HCT116 (cell line): ENCODE measurements around the gene ANKRD24. TPM values are rescaled to one million over a fixed set of nuclear protein-coding genes. Genes with fewer than 3 reads are reported as not detected.

ENCODE experiments used
- ATAC-seq: fragments of 200-7000 bp; cut with Tn5 transposase; 2 replicates; pipeline ENCODE4 v1.9.1; 2020; ENCODE audit warnings: mild to moderate bottlenecking, moderate library complexity
- BruUV-seq: library from RNA; stranded (reverse); fragments of 400-500 nt; replicated peaks from 2 replicates; lab custom pipeline; 2021; lab: Mats Ljungman, UMichigan
- CTCF ChIA-PET: fragments of 300-600 bp; sonication (Branson Sonifier 250); formaldehyde crosslinking; loops from one replicate; lab custom pipeline; 2021; ENCODE audit warnings: antibody characterized with exemption; lab: Charles Lee
- POLR2A ChIA-PET: fragments of 300-600, 350-600 bp; sonication (Branson Sonifier 250); formaldehyde crosslinking; loops from one replicate; lab custom pipeline; 2021; ENCODE audit warnings: antibody characterized with exemption; lab: Charles Lee
- RAD21 ChIA-PET, 2 experiments: fragments of 300-600 bp; sonication (Branson Sonifier 250); formaldehyde crosslinking; loops; one replicate each; lab custom pipeline; 2023; ENCODE audit warnings: low total read pairs in 2 of 2; ENCODE audit not compliant: uncharacterized antibody in 2 of 2, unreplicated experiment in 2 of 2, low non-redundant PET in 1 of 2; lab: Charles Lee
- DNase-seq: peaks from one replicate; pipeline ENCODE4 v3.0.0-alpha.2; 2010; ENCODE audit warnings: low read depth, low spot score
- H2AFZ ChIP-seq: fragments of 200-600 bp; shearing (Covaris generic), sonication (generic); 2 replicates; pipeline ENCODE4 v1.6.1; 2017; ENCODE audit warnings: low read depth, mixed run types, mixed read lengths, antibody characterized with exemption, low read length; ENCODE audit not compliant: poor library complexity, severe bottlenecking
- H3K27ac ChIP-seq: 2 replicates; pipeline ENCODE4 v1.5.1; 2012; ENCODE audit warnings: low read depth, low read length
- H3K27me3 ChIP-seq: fragments of 200-600 bp; sonication (generic); 2 replicates; pipeline ENCODE4 v1.6.1; 2016; ENCODE audit warnings: mixed run types, low read length, mixed read lengths; ENCODE audit not compliant: insufficient read depth
- H3K36me3 ChIP-seq, 2 experiments: fragments of 200-500 bp in 1 of 2; fragments of 200-600 bp in 1 of 2; sonication (Bioruptor generic) in 1 of 2; sonication (generic) in 1 of 2; 2 replicates each; pipeline versions ENCODE4 v1.5.1 to v1.6.1; 2014 to 2016; ENCODE audit warnings: low read length in 2 of 2, inconsistent platforms in 1 of 2, mixed read lengths in 1 of 2, mixed run types in 1 of 2; ENCODE audit not compliant: insufficient read depth in 2 of 2, control insufficient read depth in 1 of 2
- H3K4me1 ChIP-seq, 2 experiments: fragments of 200-600 bp in 1 of 2; sonication (generic) in 1 of 2; 2 replicates each; pipeline versions ENCODE4 v1.5.1 to v1.6.1; 2012 to 2017; ENCODE audit warnings: low read length in 2 of 2, inconsistent platforms in 1 of 2, mild to moderate bottlenecking in 1 of 2, mixed read lengths in 1 of 2, mixed run types in 1 of 2, moderate library complexity in 1 of 2; ENCODE audit not compliant: insufficient read depth in 2 of 2, control insufficient read depth in 1 of 2
- H3K4me2 ChIP-seq: fragments of 200-600 bp; sonication (generic); 2 replicates; pipeline ENCODE4 v1.6.1; 2017; ENCODE audit warnings: mixed run types, low read length, mixed read lengths
- H3K4me3 ChIP-seq, 2 experiments: fragments of 200-600 bp in 1 of 2; sonication (generic) in 1 of 2; replicated peaks in 1 of 2; 2 replicates each; pipeline ENCODE4 v1.5.1; 2011 to 2016; ENCODE audit warnings: low read length in 2 of 2, control low read depth in 1 of 2, low read depth in 1 of 2, mild to moderate bottlenecking in 1 of 2, mixed read lengths in 1 of 2, mixed run types in 1 of 2
- H3K79me2 ChIP-seq: fragments of 200-600 bp; sonication (generic); 2 replicates; pipeline ENCODE4 v1.6.1; 2017; ENCODE audit warnings: mild to moderate bottlenecking, mixed run types, low read length, moderate library complexity, mixed read lengths; ENCODE audit not compliant: insufficient read depth
- H3K9ac ChIP-seq: fragments of 200-600 bp; sonication (generic); 2 replicates; pipeline ENCODE4 v1.6.1; 2016; ENCODE audit warnings: low read length, mixed read lengths
- H3K9me2 ChIP-seq: fragments of 200-600 bp; sonication (generic), shearing (Covaris generic); 2 replicates; pipeline ENCODE4 v1.6.1; 2017; ENCODE audit warnings: mixed run types, mild to moderate bottlenecking, moderate library complexity; ENCODE audit not compliant: insufficient read depth
- H3K9me3 ChIP-seq, 2 experiments: fragments of 200-500 bp in 1 of 2; fragments of 200-600 bp in 1 of 2; sonication (Bioruptor generic) in 1 of 2; sonication (generic) in 1 of 2; 2 replicates each; pipeline ENCODE4 v1.6.1; 2014 to 2017; ENCODE audit warnings: low read length in 2 of 2, mixed read lengths in 2 of 2, inconsistent platforms in 1 of 2, low read depth in 1 of 2, mild to moderate bottlenecking in 1 of 2, mixed run types in 1 of 2, moderate library complexity in 1 of 2; ENCODE audit not compliant: control insufficient read depth in 1 of 2, insufficient read depth in 1 of 2
- H4K20me1 ChIP-seq: fragments of 200-600 bp; sonication (generic), shearing (Covaris generic); 2 replicates; pipeline ENCODE4 v1.6.1; 2017; ENCODE audit warnings: mixed run types, mild to moderate bottlenecking, moderate library complexity; ENCODE audit not compliant: insufficient read depth
- ATF3 ChIP-seq: IDR thresholded peaks from 2 replicates; pipeline ENCODE4 v1.6.1; 2012
- EZH2 ChIP-seq: fragments of 200-600 bp; sonication (generic); IDR thresholded peaks from 2 replicates; pipeline ENCODE4 v1.6.1; 2017; ENCODE audit warnings: antibody characterized with exemption, mixed run types
- FOSL1 ChIP-seq: IDR thresholded peaks from 2 replicates; pipeline ENCODE4 v1.6.1; 2012; ENCODE audit warnings: low read depth
- JUND ChIP-seq: IDR thresholded peaks from 2 replicates; pipeline ENCODE4 v1.6.1; 2012
- POLR2A ChIP-seq: IDR thresholded peaks from 2 replicates; pipeline ENCODE4 v1.7.0; 2011; ENCODE audit warnings: borderline replicate concordance; ENCODE audit not compliant: insufficient read depth, insufficient read length; ENCODE audit errors: extremely low read depth
- REST ChIP-seq: IDR thresholded peaks from 2 replicates; pipeline ENCODE4 v1.6.1; 2012; ENCODE audit warnings: low read depth
- TCF7L2 ChIP-seq: IDR thresholded peaks from 2 replicates; pipeline ENCODE4 v1.7.0; 2011; ENCODE audit warnings: borderline replicate concordance, inconsistent platforms; ENCODE audit not compliant: insufficient read depth, insufficient read length; ENCODE audit errors: extremely low read depth
- YY1 ChIP-seq: IDR thresholded peaks from 2 replicates; pipeline ENCODE4 v1.6.1; 2011; ENCODE audit warnings: low read length, low read depth, moderate library complexity, mild to moderate bottlenecking; ENCODE audit not compliant: insufficient replicate concordance; ENCODE audit errors: extremely low read depth
- ZBTB33 ChIP-seq: IDR thresholded peaks from 2 replicates; pipeline ENCODE4 v1.6.1; 2011; ENCODE audit warnings: mild to moderate bottlenecking, low read length, moderate library complexity; ENCODE audit not compliant: insufficient replicate concordance; ENCODE audit errors: extremely low read depth
- ZFX ChIP-seq: fragments of 450-650 bp; IDR thresholded peaks from 2 replicates; pipeline ENCODE4 v1.6.1; 2017
- ZNF274 ChIP-seq: fragments of 200-500 bp; sonication (Bioruptor generic); IDR thresholded peaks from 2 replicates; pipeline ENCODE4 v1.6.1; 2014; ENCODE audit warnings: mild to moderate bottlenecking, low read depth, low read length, inconsistent platforms
- intact Hi-C: fragments of 100-400 bp; cut with micrococcal nuclease; formaldehyde crosslinking; loops from 2 replicates; pipeline ENCODE4 v1.10.0; 2022
- total RNA-seq: library from RNA; stranded (reverse); gene quantifications from one replicate; pipeline ENCODE4 v1.2.1, GENCODE V29; 2021; ENCODE audit not compliant: unreplicated experiment

ANKRD24 gene
- total RNA-seq, 1 experiment from 2014 or later: 1.7 TPM

- BruUV-seq: no TSS peak
- Histone ChIP-seq H3K9me3 (no peaks in the 10 kb centered on the region; a peak in 1 of 4 replicates), H3K79me2 (no peaks in the 10 kb centered on the region), H3K4me3 (no peak overlapping the region), H3K27ac (no peak overlapping the region), H3K4me1 (peaks cover 9 to 20% of the 10 kb centered on the region in 2 experiments), H3K27me3 (no peaks in the 10 kb centered on the region), H3K36me3 (no peaks in the 10 kb centered on the region), H3K9me2 (no peaks in the 10 kb centered on the region), H3K4me2 (no peak overlapping the region), H4K20me1 (no peaks in the 10 kb centered on the region), H2AFZ (no peak overlapping the region), H3K9ac (no peak overlapping the region)
- RAD21 ChIA-PET: no interaction called here
- DNase-seq (no peak), ATAC-seq (no peak)
- TF ChIP-seq ATF3 (no peak), EZH2 (no peak), FOSL1 (no peak), ZNF274 (no peak), POLR2A (no peak), TCF7L2 (no peak), JUND (no peak), REST (no peak), ZBTB33 (no peak), ZFX (no peak), YY1 (no peak)
- intact Hi-C loops: no loop called here
- CTCF ChIA-PET: no interaction called here
- POLR2A ChIA-PET: no interaction called here
These were observed 33.3 kb downstream of the ANKRD24 start for GRCh38 chr19:4215807-4216206.
